Measurements from ENCODE around the gene KIAA1217.

The KIAA1217 gene

DNA sequence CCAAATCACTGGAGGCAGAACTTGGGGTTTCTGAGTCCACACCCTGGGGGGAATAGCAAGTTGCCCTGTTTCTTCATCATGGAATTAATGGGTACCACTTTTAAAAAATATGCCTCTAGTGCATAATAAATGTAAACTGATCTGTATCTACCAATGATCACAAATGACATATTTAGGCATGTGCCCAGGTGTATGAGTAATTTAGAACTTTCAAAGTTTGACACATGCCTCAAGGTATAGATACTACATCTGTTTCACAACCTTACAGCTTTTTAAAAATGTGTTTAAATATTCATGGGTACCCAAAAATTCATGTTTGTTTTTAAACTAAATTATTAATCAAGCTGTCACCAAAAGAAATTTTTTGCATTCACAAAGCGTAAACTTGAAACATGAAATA is 226.0 kb downstream of the KIAA1217 start:
- ChIA-PET POLR2A (no interaction called here), CTCF (interaction anchor here (1.0 kb wide), 1 partner anchor 14 kb away, joined by 4 read pairs; no protein-coding TSS in a partner anchor)
- no peaks in the 10 kb centered on the region for H3K4me1 ChIP-seq (ENCODE audit: control insufficient read depth, insufficient read depth, low read length)
- TF ChIP-seq, protein P1, sequence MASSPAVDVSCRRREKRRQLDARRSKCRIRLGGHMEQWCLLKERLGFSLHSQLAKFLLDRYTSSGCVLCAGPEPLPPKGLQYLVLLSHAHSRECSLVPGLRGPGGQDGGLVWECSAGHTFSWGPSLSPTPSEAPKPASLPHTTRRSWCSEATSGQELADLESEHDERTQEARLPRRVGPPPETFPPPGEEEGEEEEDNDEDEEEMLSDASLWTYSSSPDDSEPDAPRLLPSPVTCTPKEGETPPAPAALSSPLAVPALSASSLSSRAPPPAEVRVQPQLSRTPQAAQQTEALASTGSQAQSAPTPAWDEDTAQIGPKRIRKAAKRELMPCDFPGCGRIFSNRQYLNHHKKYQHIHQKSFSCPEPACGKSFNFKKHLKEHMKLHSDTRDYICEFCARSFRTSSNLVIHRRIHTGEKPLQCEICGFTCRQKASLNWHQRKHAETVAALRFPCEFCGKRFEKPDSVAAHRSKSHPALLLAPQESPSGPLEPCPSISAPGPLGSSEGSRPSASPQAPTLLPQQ (tag by site-specific recombination; IDR thresholded peaks at IDR 0.05), result no peak
- no peak for TF ChIP-seq ZNF558 (tag by site-specific recombination; IDR thresholded peaks at IDR 0.05)
- TF ChIP-seq ZNF140 (tag by site-specific recombination; IDR thresholded peaks at IDR 0.05), result no peak
- TF ChIP-seq ZNF792 (tag by site-specific recombination; IDR thresholded peaks at IDR 0.05), result no peak
- TF ChIP-seq MEIS1 (CRISPR knock-in tag; IDR thresholded peaks at IDR 0.05; ENCODE audit: borderline replicate concordance), result no peak
- TF ChIP-seq ZNF571 (tag by site-specific recombination; IDR thresholded peaks at IDR 0.05), result no peak
- TF ChIP-seq, protein P2, sequence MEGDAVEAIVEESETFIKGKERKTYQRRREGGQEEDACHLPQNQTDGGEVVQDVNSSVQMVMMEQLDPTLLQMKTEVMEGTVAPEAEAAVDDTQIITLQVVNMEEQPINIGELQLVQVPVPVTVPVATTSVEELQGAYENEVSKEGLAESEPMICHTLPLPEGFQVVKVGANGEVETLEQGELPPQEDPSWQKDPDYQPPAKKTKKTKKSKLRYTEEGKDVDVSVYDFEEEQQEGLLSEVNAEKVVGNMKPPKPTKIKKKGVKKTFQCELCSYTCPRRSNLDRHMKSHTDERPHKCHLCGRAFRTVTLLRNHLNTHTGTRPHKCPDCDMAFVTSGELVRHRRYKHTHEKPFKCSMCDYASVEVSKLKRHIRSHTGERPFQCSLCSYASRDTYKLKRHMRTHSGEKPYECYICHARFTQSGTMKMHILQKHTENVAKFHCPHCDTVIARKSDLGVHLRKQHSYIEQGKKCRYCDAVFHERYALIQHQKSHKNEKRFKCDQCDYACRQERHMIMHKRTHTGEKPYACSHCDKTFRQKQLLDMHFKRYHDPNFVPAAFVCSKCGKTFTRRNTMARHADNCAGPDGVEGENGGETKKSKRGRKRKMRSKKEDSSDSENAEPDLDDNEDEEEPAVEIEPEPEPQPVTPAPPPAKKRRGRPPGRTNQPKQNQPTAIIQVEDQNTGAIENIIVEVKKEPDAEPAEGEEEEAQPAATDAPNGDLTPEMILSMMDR (tag by site-specific recombination; IDR thresholded peaks at IDR 0.05), result no peak
- no peak for TF ChIP-seq ZSCAN30 (tag by site-specific recombination; IDR thresholded peaks at IDR 0.05)
- no peak for TF ChIP-seq ZNF2 (tag by site-specific recombination; IDR thresholded peaks at IDR 0.05)
- no peak for TF ChIP-seq KLF8 (tag by site-specific recombination; IDR thresholded peaks at IDR 0.05)
- TF ChIP-seq, protein P3, sequence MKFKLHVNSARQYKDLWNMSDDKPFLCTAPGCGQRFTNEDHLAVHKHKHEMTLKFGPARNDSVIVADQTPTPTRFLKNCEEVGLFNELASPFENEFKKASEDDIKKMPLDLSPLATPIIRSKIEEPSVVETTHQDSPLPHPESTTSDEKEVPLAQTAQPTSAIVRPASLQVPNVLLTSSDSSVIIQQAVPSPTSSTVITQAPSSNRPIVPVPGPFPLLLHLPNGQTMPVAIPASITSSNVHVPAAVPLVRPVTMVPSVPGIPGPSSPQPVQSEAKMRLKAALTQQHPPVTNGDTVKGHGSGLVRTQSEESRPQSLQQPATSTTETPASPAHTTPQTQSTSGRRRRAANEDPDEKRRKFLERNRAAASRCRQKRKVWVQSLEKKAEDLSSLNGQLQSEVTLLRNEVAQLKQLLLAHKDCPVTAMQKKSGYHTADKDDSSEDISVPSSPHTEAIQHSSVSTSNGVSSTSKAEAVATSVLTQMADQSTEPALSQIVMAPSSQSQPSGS (tag by site-specific recombination; IDR thresholded peaks at IDR 0.05; ENCODE audit: low read depth), result no peak
- no peak for TF ChIP-seq SALL2 (tag by site-specific recombination; IDR thresholded peaks at IDR 0.05; ENCODE audit: borderline replicate concordance)
- H3K4me3 ChIP-seq (ENCODE audit: low read depth, low read length), result no peak overlapping the region
- no peaks in the 10 kb centered on the region for H3K36me3 ChIP-seq (ENCODE audit: control insufficient read depth in 2 of 2, insufficient read depth in 1 of 2, low read length in 2 of 2)
- H3K27ac ChIP-seq (ENCODE audit: extremely low read depth, low read depth, low read length), result no peak overlapping the region
- H3K9me3 ChIP-seq (ENCODE audit: control insufficient read depth, insufficient read depth, low read depth, low read length), result no peaks in the 10 kb centered on the region

DNA sequence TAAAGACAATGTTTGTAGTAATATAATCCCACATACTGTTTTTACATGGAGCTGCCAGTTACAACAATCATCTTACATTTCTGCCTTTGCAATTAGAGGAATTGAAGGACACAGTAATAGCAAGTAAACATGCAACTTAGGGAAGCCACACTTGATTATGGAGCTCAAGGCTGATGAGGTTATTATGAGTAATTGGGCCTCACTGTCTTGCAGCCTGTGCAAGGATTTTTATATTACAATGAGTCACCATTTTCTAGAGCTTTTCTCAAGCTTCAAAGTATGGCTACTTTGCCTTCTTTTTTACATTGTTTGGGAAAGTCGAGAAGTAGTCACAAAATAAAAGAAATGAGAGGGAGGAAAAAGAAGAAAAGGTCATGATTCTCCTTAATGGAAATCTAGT is 226.4 kb downstream of the KIAA1217 start:
- POLR2A ChIA-PET, result no interaction called here
- Histone ChIP-seq H3K4me3 (ENCODE audit: low read depth, low read length) (no peak overlapping the region), H3K9me3 (ENCODE audit: control insufficient read depth, insufficient read depth, low read depth, low read length) (no peaks in the 10 kb centered on the region), H3K4me1 (ENCODE audit: control insufficient read depth, insufficient read depth, low read length) (no peaks in the 10 kb centered on the region), H3K27ac (ENCODE audit: extremely low read depth, low read depth, low read length) (no peak overlapping the region), H3K36me3 (ENCODE audit: control insufficient read depth in 2 of 2, insufficient read depth in 1 of 2, low read length in 2 of 2) (no peaks in the 10 kb centered on the region)
- CTCF ChIA-PET, result interaction anchor here (1.0 kb wide), 1 partner anchor 14 kb away, joined by 4 read pairs; no protein-coding TSS in a partner anchor
- TF ChIP-seq, protein P4, sequence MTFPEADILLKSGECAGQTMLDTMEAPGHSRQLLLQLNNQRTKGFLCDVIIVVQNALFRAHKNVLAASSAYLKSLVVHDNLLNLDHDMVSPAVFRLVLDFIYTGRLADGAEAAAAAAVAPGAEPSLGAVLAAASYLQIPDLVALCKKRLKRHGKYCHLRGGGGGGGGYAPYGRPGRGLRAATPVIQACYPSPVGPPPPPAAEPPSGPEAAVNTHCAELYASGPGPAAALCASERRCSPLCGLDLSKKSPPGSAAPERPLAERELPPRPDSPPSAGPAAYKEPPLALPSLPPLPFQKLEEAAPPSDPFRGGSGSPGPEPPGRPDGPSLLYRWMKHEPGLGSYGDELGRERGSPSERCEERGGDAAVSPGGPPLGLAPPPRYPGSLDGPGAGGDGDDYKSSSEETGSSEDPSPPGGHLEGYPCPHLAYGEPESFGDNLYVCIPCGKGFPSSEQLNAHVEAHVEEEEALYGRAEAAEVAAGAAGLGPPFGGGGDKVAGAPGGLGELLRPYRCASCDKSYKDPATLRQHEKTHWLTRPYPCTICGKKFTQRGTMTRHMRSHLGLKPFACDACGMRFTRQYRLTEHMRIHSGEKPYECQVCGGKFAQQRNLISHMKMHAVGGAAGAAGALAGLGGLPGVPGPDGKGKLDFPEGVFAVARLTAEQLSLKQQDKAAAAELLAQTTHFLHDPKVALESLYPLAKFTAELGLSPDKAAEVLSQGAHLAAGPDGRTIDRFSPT (tag by site-specific recombination; IDR thresholded peaks at IDR 0.05), result no peak
- TF ChIP-seq, protein P5, sequence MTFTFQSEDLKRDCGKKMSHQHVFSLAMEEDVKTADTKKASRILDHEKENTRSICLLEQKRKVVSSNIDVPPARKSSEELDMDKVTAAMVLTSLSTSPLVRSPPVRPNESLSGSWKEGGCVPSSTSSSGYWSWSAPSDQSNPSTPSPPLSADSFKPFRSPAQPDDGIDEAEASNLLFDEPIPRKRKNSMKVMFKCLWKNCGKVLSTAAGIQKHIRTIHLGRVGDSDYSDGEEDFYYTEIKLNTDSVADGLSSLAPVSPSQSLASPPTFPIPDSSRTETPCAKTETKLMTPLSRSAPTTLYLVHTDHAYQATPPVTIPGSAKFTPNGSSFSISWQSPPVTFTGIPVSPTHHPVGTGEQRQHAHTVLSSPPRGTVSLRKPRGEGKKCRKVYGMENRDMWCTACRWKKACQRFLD (tag by site-specific recombination; IDR thresholded peaks at IDR 0.05), result no peak
- TF ChIP-seq ZNF23 (tag by site-specific recombination; IDR thresholded peaks at IDR 0.05; ENCODE audit: borderline replicate concordance) (no peak), ZNF335 (tag by site-specific recombination; conservative IDR thresholded peaks at IDR 0.05) (no peak), GFI1B (tag by site-specific recombination; IDR thresholded peaks at IDR 0.05) (no peak), KLF1 (tag by site-specific recombination; IDR thresholded peaks at IDR 0.05) (no peak), ZBTB8A (tag by site-specific recombination; IDR thresholded peaks at IDR 0.05) (no peak), ZNF211 (tag by site-specific recombination; IDR thresholded peaks at IDR 0.05; ENCODE audit: low read depth) (no peak), ZNF214 (tag by site-specific recombination; IDR thresholded peaks at IDR 0.05; ENCODE audit: borderline replicate concordance) (no peak), ZFP3 (tag by site-specific recombination; IDR thresholded peaks at IDR 0.05; ENCODE audit: low read depth) (no peak)
- TF ChIP-seq, protein P6, sequence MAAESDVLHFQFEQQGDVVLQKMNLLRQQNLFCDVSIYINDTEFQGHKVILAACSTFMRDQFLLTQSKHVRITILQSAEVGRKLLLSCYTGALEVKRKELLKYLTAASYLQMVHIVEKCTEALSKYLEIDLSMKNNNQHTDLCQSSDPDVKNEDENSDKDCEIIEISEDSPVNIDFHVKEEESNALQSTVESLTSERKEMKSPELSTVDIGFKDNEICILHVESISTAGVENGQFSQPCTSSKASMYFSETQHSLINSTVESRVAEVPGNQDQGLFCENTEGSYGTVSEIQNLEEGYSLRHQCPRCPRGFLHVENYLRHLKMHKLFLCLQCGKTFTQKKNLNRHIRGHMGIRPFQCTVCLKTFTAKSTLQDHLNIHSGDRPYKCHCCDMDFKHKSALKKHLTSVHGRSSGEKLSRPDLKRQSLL (tag by site-specific recombination; IDR thresholded peaks at IDR 0.05), result peak; percentile 62; the same call in 1 of the 2 replicates
